Measurements from ENCODE around the gene HOATZ.

The HOATZ gene

DNA sequence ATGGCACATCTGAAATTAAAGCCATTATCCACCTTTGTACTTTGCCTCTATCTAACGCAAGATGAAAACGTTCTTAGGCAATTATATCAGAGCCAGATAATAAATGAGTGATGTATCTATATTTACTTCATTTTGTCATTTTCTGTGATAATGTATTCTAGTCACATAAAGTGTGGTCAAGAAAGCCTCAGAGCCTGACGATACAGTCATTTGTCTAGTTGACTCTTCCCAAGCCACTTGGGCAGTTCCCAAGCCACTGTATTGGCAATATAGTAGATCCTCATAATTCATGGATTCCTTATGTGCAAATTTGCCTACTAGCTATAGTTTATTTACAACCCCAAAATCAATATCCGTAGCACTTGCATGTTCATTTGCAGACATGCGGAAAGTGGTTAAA, 7.8 kb downstream of the HOATZ start:
- no peak for DNase-seq (ENCODE audit: low read depth in 2 of 2)

DNA sequence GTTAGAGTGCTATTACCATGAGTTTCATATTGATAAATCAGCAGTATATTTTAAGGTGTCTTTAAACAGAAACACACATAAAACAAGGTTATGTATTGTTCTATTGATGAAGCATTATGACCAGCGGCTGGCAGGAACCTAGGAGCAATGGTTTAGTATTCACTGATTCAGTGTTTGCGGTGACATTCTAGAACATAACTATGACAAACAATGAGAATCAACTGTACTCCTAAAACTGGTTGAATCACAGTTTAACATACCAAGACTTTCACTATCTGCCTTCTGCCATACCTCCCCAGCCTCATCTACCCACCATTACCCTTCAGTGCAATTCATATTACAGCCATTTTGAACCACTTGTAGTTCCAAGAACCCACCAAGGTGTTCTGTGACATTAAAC, 8.8 kb downstream of the HOATZ start:
- DNase-seq (ENCODE audit: low read depth in 2 of 2): no peak

DNA sequence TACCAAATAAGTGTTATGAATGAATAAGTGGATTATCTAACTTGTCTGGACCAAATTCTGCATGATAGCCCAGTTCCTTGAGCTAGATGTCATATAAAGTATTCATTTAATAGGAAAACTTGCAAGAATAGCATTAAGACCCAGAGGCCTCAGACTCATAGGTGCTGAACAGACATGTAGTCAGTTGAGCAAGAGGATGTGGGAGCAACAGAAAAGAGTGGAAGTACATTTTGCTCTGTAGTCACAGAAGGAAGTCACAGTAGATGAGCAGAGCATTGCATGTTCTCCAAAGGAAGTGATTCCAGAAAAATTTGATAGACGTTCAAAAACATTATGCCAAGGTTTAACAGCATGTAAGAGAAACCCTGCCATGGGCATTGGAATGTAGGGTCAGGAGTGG, 9.5 kb downstream of the HOATZ start:
- DNase-seq (ENCODE audit: low read depth in 2 of 2): no peak

DNA sequence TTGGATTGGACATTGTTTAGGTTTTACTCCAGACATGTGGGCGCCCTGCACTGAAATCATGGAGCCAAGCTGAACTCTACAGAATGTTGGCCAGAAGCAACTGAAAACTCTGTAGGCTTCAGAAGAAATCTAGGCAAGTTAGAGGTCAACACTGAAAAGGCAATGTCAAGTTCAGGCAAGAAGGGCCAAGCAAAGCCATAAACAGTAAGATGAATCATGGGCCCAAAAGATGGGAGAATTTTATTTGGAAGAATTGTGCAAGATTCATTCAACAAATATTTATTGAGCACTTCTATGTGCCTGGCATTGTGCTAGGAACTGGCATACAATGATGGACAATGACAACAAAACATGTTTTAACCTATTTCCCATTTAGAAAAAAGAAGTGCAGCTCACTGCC, 10.9 kb downstream of the HOATZ start:
- DNase-seq (ENCODE audit: low read depth in 2 of 2): no peak

DNA sequence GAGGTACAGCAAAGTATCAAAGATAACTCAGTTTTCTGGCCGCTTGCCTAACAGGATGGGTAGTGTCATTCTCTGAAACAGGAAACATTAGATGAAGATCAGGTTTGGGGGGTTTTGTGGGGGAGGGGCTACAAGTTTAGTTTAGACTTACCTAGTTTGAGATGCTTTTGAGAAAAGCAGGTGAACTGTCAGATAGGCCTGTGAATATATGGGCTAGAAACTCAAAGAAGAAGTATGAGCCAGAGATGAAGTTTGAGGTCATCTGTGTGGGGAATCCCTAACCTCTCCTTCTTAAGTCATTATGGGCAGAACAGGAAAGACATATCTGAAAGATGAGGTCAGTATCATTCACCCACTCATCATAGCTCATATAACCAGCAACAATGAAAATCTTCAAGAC, 11.9 kb downstream of the HOATZ start:
- DNase-seq (ENCODE audit: low read depth in 2 of 2): no peak

DNA sequence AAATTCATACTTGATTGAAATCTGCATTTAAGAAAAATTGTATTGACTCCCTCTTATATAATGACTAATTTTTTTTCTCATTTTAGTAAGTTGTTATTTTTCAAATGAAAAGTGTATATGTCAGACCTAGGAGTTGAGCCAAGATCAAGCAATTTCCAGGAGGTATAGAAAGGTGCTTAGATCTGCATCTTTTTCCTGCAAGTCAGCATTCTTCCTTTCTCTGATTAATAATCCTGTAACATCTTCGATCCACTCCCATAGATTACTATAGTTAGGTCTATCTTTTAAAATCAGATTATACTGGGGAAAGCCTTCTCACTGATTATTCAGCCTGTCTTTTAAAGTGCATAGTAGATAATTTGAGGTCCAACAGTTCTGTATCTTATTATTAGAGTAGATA, 12.7 kb downstream of the HOATZ start:
- no peak for DNase-seq (ENCODE audit: low read depth in 2 of 2)

DNA sequence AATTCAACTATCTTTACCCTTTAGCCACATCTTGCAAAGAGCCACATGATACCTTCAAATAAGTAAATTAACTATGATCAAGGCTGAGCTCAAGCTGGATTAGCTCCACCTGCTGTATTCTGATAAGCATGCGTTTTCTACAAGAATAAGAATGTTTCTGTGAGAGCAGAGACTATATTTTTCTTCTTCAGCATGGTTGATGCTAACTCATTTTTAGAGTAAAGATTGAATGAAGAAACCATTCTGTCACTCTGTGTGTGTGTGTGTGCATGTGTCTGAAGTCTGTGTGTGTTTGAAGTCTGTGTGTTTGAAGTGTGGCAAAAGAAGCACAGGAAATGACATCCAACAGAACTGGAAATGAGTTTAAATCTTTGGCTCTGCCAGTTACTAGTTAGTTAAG, 14.0 kb downstream of the HOATZ start:
- no peak for DNase-seq (ENCODE audit: low read depth in 2 of 2)

DNA sequence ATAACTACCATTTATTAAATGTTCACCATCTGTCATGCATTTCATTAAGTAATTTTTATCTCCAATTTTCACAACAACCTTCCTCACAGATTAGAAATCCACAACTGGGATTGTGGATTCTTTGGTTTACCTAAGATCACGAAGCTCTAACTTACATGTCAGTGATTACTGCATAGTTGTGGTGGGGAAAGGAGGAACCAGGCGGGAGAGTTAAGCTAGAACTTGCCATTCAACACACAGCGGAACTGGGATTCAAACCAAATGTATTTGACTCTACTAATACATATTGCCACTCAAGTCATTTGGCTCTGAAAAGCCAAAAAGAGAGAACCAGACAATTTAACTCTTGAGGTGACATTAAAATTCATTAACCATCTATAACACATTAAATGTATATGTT, 15.5 kb downstream of the HOATZ start:
- DNase-seq (ENCODE audit: low read depth in 2 of 2): no peak

DNA sequence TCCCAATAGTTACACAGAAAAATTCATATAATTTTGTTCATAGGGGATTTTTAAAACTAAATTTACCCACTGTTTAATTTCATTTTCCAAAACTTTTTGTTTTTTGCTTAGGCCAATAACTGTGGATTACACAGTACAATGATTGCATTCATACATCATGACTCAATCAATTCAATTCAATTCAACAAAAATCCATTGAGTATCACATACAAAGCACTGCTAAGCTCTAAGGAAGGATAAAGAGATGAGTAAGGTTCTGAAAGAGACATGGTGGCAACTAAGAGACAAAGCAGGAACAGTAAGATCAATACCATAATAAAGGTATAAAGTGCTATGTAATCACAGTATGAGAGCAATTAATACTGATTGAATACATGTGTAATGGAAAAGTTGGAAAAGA, 16.6 kb downstream of the HOATZ start:
- no peak for DNase-seq (ENCODE audit: low read depth in 2 of 2)

DNA sequence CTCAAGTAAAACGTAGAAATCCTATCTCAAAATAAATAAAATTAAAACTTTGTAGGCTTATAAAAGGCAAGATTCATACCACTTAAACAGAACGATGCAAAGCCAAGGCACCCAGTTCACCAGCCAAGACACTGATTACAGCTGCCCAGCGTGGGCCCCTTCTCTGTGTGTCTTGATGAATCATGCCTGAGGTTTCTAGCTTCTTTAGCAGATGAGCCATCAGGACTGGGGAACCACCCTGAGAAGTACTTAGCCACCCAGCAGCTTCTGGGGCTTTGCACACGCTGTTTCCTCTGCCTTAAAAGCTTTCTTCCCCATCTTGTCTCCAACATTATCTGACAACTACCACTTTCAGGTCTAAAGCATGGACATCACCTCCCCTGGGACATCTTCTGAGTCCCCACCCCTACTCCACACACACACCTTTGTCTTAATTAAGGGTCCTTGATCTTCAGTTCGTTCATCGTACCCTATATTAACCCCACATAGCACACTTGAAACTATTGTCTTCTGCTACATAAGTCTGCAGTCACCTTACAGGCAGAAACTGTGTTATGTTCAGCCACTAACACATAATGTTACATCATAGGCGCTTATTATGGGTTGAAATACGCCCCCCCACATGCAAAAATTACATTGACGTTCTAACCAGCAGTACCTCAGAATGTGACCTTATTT, 17.2 kb downstream of the HOATZ start:
- DNase-seq (ENCODE audit: low read depth in 2 of 2): peak; percentile 45 to 63

DNA sequence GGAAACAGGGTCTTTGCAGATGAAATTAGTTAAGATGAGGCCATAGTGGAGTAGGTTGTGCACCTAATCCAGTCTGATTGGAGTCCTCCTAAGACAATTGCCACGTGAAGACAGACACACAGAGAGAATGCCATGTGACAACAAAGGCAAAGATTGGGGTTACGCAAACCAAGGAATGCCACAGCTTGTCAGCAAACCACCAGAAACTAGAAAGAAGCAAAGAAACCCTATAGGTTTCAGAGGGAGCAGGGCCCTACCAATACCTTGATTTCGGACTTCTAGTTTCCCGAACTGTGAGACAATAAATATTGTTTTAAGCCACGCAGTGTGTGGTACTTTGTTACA, 17.8 kb downstream of the HOATZ start:
- no peak for DNase-seq (ENCODE audit: low read depth in 2 of 2)

DNA sequence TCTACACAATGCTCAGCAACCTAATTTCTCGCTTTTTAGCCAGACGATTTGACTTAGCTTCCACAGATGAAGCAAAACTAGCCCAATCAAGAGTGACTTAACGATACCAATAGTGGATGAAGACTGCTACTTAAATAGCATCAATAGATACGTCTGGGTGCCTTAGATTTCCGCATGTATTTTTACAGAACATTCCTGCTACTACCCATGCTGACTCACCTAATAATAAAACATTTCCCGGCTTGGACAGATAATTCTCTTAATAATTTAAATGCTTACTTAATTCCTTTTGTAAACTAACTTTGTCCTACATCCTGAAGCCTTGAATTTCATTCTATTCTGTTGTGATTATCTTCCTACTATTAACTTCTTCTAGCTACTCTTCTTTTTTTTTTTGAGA, 20.7 kb downstream of the HOATZ start:
- no peak for DNase-seq (ENCODE audit: low read depth in 2 of 2)

DNA sequence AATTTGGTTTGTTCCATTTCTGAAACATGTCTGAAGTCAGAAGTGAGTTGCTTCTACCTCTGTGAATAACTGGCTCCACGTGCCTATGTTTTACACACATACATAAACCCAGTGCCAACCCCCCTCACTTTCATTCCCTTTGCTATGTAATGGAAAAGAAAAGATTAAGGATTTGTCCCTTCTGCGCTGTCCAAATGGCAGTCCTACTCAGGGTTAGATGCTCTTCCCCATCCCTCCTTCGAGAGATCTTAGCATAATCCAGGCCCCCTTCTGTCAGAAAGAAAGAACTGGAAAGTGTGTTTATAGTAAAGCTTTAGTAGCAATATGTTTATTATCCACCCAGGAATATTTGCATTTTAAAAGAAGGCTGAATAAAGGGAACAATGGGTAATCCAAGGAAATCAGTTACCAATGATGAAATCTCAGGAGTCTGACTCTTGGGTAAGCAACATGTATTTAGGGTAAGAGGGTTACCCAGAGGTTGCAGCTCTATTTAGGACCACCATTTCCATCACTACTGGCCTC, 22.8 kb downstream of the HOATZ start:
- no peak for DNase-seq (ENCODE audit: low read depth in 2 of 2)

DNA sequence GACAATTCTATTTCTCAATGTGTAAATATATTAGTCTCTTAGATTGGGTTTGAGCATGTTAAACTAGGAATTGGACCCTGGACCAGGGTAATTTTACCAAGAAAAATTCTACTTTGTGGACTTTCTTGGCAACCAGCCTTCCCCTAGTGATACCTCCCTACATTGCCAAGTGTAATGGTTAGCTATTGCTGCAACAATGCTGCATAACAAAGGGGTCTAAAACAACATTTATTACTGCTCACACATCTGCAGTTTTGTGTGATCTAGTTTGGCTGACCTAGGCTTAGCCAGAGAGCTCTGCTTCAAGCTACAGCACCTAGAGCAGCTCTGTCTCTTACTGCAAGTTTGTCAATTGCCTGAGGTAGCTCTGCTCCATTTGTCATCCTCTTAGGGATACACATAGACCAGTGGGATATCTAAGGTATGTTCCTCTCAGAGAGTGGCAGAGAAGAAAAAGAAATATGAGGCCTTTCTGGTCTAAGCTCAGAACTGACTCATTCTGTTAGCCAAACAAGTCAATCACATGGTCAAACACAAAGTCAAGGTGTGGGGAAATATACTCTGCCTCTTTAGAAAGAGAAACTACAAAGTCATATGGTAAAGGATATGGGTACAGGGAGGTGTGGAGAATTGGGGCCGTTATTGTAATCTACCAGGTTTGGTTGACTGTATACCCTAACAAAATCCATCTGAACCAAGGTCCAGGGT, 24.0 kb downstream of the HOATZ start:
- no peak for DNase-seq (ENCODE audit: low read depth in 2 of 2)

DNA sequence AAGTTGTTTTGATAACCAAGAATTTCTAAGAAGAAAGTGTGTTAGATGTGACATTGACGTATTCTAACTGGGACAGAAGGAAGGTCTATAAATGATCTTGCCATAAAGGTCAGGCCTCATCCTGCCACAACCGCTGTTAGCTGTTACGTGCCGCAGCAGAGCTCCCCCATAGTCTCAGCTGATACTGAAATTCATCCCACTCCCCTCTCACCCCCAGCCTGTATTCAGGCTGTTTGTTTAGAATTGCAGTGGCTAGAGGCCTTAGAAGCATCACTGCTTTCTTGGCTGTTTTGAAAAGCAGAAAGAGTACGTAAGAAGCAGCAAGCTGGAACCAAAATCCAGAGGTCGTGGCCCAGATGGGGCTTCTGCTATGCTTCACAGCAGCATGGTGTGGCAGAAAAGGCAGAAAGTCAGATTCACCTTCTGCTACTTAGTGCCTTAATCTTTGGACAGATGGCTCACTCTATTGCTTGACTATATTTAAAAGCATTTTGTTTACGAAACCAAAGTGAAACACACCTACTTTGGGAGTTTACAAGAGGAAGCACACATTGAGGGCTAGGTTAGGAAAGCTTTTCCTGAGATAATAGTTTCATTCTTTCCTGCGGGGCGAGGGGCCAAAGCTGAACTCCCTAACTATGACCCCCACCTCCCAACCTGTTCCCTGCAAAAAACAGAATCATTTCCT, 25.0 kb downstream of the HOATZ start:
- no peak for DNase-seq (ENCODE audit: low read depth in 2 of 2)

DNA sequence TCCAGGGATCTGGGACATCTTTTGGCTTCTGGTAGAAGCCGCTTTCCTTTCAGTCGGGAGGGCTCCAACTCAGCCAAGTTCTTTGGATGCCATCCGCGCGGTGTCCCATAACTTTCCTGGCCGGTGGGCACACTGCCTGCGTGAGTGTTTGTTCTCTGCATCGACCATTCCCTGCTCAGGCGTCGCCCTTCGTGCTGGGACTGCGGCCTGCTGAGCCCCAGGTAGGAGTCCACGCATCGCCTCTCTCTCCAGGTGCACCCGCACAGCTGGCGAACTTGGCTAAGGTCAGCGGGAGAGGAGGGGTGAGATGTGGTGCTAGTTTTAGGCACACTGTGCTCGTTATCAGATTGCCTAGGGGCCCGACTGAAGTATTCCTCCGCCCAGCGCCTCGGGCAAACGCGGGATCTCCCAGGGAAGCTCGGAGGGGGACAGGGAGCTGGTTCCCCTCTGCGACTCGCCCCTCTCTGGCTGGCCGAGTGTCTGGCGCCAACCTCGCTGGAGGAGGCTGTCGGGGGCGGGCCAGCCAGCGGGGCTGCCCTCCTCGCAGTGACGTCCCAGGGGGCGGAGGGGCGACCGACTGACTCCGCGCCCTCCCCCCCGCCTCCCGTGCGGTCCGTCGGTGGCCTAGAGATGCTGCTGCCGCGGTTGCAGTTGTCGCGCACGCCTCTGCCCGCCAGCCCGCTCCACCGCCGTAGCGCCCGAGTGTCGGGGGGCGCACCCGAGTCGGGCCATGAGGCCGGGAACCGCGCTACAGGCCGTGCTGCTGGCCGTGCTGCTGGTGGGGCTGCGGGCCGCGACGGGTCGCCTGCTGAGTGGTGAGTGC, 25.7 kb downstream of the HOATZ start, which contains the start of gene LAYN:
Gene LAYN, plus strand, starts transcription at position 607 of the 823 bp plus-strand sequence. Its CDS starts 124 bp downstream, at position 731.
- DNase-seq (ENCODE audit: low read depth in 2 of 2): no peak

DNA sequence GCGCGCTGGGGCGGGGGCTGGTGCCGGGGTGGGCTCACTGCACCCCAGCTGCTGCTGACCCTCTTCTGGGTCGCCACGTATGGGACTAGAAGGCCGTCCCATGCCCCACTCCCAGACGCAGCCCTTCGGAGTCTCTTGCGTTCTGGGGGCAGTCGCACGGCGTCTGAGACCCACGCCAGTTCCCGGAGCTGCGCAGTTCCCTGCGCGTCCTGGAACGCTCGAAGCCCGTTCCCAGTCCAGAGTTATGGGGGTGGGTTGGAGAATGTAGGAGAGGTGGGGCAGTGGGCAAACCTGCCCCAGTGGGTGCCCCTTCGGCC, 26.3 kb downstream of the HOATZ start:
- DNase-seq (ENCODE audit: low read depth in 2 of 2): no peak

DNA sequence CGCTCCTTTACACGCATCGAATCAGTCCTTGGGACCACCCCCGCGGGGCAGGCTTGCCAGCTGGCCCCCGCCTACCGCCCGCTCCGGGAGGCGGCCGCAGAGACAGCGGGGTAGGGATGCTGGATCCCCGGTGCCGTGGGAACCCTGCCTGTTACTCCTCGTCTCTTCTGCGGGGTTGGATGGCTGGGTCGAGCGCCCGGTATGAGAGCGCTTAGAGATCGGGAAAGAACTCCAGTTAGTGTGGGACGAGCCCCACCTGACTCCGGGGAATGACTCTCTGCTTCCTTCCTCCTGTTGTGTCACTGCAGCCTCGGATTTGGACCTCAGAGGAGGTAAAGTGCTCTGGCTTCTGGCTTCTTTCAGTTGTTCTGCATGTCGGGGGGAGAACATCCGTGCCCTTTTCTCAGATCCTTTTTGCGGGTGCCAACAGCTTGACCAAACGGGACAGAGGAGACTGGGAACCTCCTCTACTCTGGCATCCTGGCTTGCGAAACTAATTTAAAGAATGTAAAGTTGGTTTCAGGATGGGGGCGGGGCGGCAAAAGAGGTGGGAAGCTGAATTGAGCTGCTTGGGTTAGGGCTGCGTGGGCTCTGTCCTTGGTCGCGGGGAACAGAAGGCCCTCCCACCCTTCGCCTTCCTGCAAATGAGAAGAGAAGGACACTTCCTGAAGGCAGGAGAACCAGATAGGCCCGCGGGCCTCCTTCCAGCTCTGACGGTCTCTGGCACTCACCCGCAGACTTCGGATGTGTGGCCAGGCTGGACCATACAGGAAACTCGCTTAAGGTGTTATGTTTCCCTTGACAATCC, 26.9 kb downstream of the HOATZ start:
- DNase-seq (ENCODE audit: low read depth in 2 of 2): no peak

DNA sequence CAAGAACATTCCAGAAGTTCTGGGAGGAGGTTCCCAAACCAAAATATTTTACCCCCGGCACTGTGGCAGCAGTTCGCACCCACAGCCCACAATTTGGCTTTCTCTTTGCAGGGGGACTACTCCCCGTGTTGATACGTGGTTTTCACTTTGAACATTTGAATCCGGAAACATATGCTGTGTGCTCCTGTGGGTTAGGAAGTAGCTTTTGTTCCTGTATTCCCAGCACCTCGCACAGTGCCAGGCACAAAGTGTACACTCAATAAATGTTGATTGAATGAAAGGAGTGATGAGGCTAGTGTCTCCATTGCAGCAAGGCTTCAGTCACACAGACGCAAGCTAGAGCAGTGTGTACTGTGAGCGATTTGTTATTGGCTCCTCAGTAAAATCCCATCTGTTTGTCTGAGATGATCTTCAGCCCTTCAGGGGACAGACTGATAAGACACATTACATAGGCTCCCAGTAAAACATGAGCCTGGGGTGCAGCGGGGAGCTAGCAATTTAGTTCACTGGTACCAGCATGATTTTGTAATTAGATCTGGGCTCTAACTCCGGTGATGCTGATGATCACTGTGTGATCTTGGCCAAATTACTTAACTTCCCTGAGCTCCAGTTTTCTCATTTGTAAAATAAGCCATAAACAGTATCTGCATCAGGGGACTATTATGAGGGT, 28.2 kb downstream of the HOATZ start:
- DNase-seq (ENCODE audit: low read depth in 2 of 2): no peak

DNA sequence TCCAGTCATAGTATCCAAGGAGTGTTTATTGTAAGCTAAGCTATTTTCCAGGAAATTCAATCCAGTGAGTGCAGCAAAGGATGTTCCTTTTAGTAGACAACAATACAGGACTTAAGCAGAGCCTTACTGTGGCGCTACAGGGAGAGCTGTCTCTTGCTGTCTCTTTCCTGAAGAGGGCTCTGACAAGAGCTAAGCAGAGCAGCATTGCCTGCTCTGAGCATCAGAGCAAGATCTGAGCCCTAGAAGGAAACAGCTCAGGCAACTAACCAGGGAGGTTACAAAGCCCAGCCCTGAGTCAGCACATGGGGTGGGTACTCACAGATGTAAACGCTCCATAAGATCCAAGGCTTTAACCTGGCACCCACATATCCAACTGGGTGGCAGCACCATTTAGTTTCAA, 33.9 kb downstream of the HOATZ start:
- DNase-seq (ENCODE audit: low read depth in 2 of 2): no peak
